Erythroblast (primary cell): Measurements from ENCODE around the gene GATA3.

Experiments
- GATA1 ChIP-seq: IDR thresholded peaks from 2 replicates; pipeline ENCODE4 v1.6.1; 2011; ENCODE audit warnings: low read depth, mild to moderate bottlenecking, control low read depth, low read length, moderate library complexity
- POLR2A ChIP-seq: IDR thresholded peaks from 2 replicates; pipeline ENCODE4 v1.6.1; 2011; ENCODE audit warnings: mild to moderate bottlenecking, low read length

DNA sequence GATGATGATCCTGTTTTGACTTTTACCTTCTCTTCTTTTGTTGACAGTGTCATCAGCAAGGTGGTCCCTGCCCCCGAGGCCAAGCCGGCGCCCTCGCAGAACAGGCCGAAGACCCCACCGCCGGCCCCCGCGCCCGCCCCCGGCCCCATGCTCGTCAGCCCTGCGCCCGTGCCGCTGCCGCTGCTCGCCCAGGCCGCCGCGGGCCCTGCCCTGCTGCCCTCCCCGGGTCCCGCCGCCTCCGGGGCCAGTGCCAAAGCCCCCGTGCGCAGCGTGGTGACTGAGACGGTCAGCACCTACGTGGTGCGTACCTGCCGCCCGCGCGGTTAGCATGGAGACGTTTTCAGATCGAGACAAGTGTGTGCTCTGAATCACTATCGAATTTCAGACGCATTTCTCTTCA lies 45.5 kb upstream of the GATA3 start:
- TF ChIP-seq POLR2A, result no peak
- TF ChIP-seq GATA1, result no peak
